Neural cell (in vitro differentiated cells): ENCODE measurements around the gene PGC. TPM values are rescaled to one million over a fixed set of nuclear protein-coding genes. Genes with fewer than 3 reads are reported as not detected.

Experiments used
- H2AFZ ChIP-seq: fragments of 200-600, 300-800 bp; sonication (generic), shearing (Covaris generic); 2 replicates; pipeline ENCODE4 v1.6.0; 2014; ENCODE audit warnings: low read depth, mild to moderate bottlenecking, antibody characterized with exemption, low read length, moderate library complexity
- H3F3A ChIP-seq: fragments of 200-600 bp; shearing (Covaris generic); 2 replicates; pipeline ENCODE4 v1.6.1; 2016; ENCODE audit warnings: mild to moderate bottlenecking, moderate library complexity, mixed read lengths, antibody characterized with exemption, low read length; ENCODE audit not compliant: insufficient read depth, poor library complexity, severe bottlenecking
- H3K27ac ChIP-seq: fragments of 200-600, 300-800 bp; sonication (generic), shearing (Covaris generic); 2 replicates; pipeline ENCODE4 v1.5.1; 2014; ENCODE audit warnings: mild to moderate bottlenecking, low read length, moderate library complexity
- H3K27me3 ChIP-seq: fragments of 300-800, 200-600 bp; sonication (generic), shearing (Covaris generic); 2 replicates; pipeline ENCODE4 v1.6.0; 2014; ENCODE audit warnings: mild to moderate bottlenecking, low read depth, low read length, moderate library complexity; ENCODE audit not compliant: insufficient read depth
- H3K36me3 ChIP-seq: fragments of 300-800, 200-600 bp; sonication (generic), shearing (Covaris generic); 2 replicates; pipeline ENCODE4 v1.5.1; 2014; ENCODE audit warnings: mild to moderate bottlenecking, antibody characterized with exemption, low read length, moderate library complexity; ENCODE audit not compliant: insufficient read depth
- H3K4me2 ChIP-seq: fragments of 300-800, 200-600 bp; sonication (generic), shearing (Covaris generic); 2 replicates; pipeline ENCODE4 v1.6.0; 2014; ENCODE audit warnings: mild to moderate bottlenecking, low read length
- H3K4me3 ChIP-seq: fragments of 300-800, 200-600 bp; sonication (generic), shearing (Covaris generic); 2 replicates; pipeline ENCODE4 v1.5.1; 2014; ENCODE audit warnings: mild to moderate bottlenecking, low read length, moderate library complexity
- H3K79me2 ChIP-seq: fragments of 200-600 bp; shearing (Covaris generic); replicated peaks from 2 replicates; pipeline ENCODE4 v1.6.0; 2014; ENCODE audit warnings: mild to moderate bottlenecking, low read length, moderate library complexity; ENCODE audit not compliant: insufficient read depth
- H3K9ac ChIP-seq: fragments of 300-800, 200-600 bp; sonication (generic), shearing (Covaris generic); 2 replicates; pipeline ENCODE4 v1.6.1; 2016; ENCODE audit warnings: mild to moderate bottlenecking, low read length, mixed read lengths
- H3K9me2 ChIP-seq: fragments of 200-600 bp; shearing (Covaris generic); 2 replicates; pipeline ENCODE4 v1.6.1; 2016; ENCODE audit warnings: mild to moderate bottlenecking, low read length, mixed read lengths; ENCODE audit not compliant: insufficient read depth
- H3K9me3 ChIP-seq: fragments of 200-600, 300-800 bp; sonication (generic), shearing (Covaris generic); 2 replicates; pipeline ENCODE4 v1.6.1; 2016; ENCODE audit warnings: mild to moderate bottlenecking, mixed run types, low read length, moderate library complexity, mixed read lengths
- H4K20me1 ChIP-seq: fragments of 200-600 bp; shearing (Covaris generic); 2 replicates; pipeline ENCODE4 v1.6.1; 2016; ENCODE audit warnings: mild to moderate bottlenecking, mixed run types; ENCODE audit not compliant: insufficient read depth
- CTCF ChIP-seq: fragments of 450-650 bp; IDR thresholded peaks from 2 replicates; pipeline ENCODE4 v1.5.1; 2014; ENCODE audit warnings: antibody characterized with exemption, mild to moderate bottlenecking, moderate library complexity; ENCODE audit not compliant: poor library complexity, severe bottlenecking
- EP300 ChIP-seq: fragments of 450-650 bp; conservative IDR thresholded peaks from 2 replicates; pipeline ENCODE4 v1.6.1; 2014; ENCODE audit warnings: antibody characterized with exemption, mild to moderate bottlenecking, moderate library complexity; ENCODE audit not compliant: poor library complexity, severe bottlenecking
- EZH2 ChIP-seq: fragments of 200-600, 300-800 bp; shearing (Covaris generic), sonication (generic); IDR thresholded peaks from 2 replicates; pipeline ENCODE4 v1.6.1; 2014; ENCODE audit warnings: antibody characterized with exemption, low read length, borderline replicate concordance, mild to moderate bottlenecking; ENCODE audit not compliant: insufficient read depth, poor library complexity, severe bottlenecking
- MXI1 ChIP-seq: fragments of 450-650 bp; conservative IDR thresholded peaks from 2 replicates; pipeline ENCODE4 v1.6.1; 2014; ENCODE audit warnings: antibody characterized with exemption, mild to moderate bottlenecking; ENCODE audit not compliant: poor library complexity, severe bottlenecking
- POLR2AphosphoS5 ChIP-seq: IDR thresholded peaks from 2 replicates; pipeline ENCODE4 v1.6.1; 2012
- RAD21 ChIP-seq: fragments of 450-650 bp; conservative IDR thresholded peaks from 2 replicates; pipeline ENCODE4 v1.6.1; 2014; ENCODE audit warnings: antibody characterized with exemption, mild to moderate bottlenecking, moderate library complexity
- REST ChIP-seq: IDR thresholded peaks from 2 replicates; pipeline ENCODE4 v1.6.1; 2012; ENCODE audit warnings: borderline replicate concordance
- SMC3 ChIP-seq: fragments of 450-650 bp; conservative IDR thresholded peaks from 2 replicates; pipeline ENCODE4 v1.6.1; 2014; ENCODE audit warnings: antibody characterized with exemption, mild to moderate bottlenecking, moderate library complexity; ENCODE audit not compliant: poor library complexity
- TAF1 ChIP-seq: IDR thresholded peaks from 2 replicates; pipeline ENCODE4 v1.6.1; 2012; ENCODE audit warnings: low read depth
- polyA plus RNA-seq: library from polyadenylated mRNA; depleted of rRNA; stranded (reverse); fragments of >200 nt; gene quantifications from 2 replicates; pipeline ENCODE4 v1.2.3, GENCODE V29; 2014

PGC gene
- polyA plus RNA-seq, 1 donor from 2014 or later, result not detected

- H3K27me3 ChIP-seq, result no peaks in the 10 kb centered on the region
Measured at GRCh38 chr6:41779788-41780550, 32.8 kb upstream of the PGC start, which contains the start of gene FRS3. TSS of gene FRS3 (minus strand) at chr6:41779900. CDS start at chr6:41776987, 2,913 bp downstream.

GRCh38 chr6:41779336-41779735 lies 32.1 kb upstream of the PGC start:
- Histone ChIP-seq H4K20me1 (no peaks in the 10 kb centered on the region), H2AFZ (peak overlapping the region; percentile 40), H3K27ac (no peak overlapping the region), H3K9me3 (no peaks in the 10 kb centered on the region), H3F3A (no peaks in the 10 kb centered on the region), H3K36me3 (no peaks in the 10 kb centered on the region), H3K4me2 (peak overlapping the region; percentile 81), H3K79me2 (no peaks in the 10 kb centered on the region), H3K9ac (peak overlapping the region; percentile 79), H3K4me3 (peak overlapping the region; percentile 80), H3K27me3 (no peaks in the 10 kb centered on the region), H3K9me2 (no peaks in the 10 kb centered on the region)
- TF ChIP-seq SMC3 (no peak), CTCF (no peak), RAD21 (no peak), EZH2 (no peak), EP300 (no peak)

More at GRCh38 chr6:41779788-41780550, 32.8 kb upstream of the PGC start, which contains the start of gene FRS3:
- H3K9me2 ChIP-seq, result no peaks in the 10 kb centered on the region
- TF ChIP-seq SMC3 (peak; percentile 89), MXI1 (peak; percentile 28), TAF1 (no peak), RAD21 (peak; percentile 94), POLR2AphosphoS5 (peak; percentile 39), EP300 (peak; percentile 43), REST (no peak), CTCF (peak; percentile 97)
- no peaks in the 10 kb centered on the region for H3K36me3 ChIP-seq
- no peak within 1 kb of the TSS for H3K27ac ChIP-seq
- no peaks in the 10 kb centered on the region for H3F3A ChIP-seq
- H2AFZ ChIP-seq, result peak within 1 kb of the TSS; percentile 80
- H3K4me3 ChIP-seq, result peak within 1 kb of the TSS; percentile 86
- no peaks in the 10 kb centered on the region for H3K9me3 ChIP-seq
- peak within 1 kb of the TSS; percentile 79 for H3K9ac ChIP-seq
- no peaks in the 10 kb centered on the region for H4K20me1 ChIP-seq
- H3K79me2 ChIP-seq, result no peaks in the 10 kb centered on the region
- H3K4me2 ChIP-seq, result peak within 1 kb of the TSS; percentile 81
